Measurements from ENCODE around the gene ARPC5.

- no peak for TF ChIP-seq CTCF (IDR thresholded peaks at IDR 0.05; ENCODE audit: low read depth, low read length)
- TF ChIP-seq MAX (IDR thresholded peaks at IDR 0.05; ENCODE audit: low read depth, low read length), result no peak
- TF ChIP-seq POLR2A (IDR thresholded peaks at IDR 0.05; ENCODE audit: extremely low read depth, insufficient read length), result no peak
Observed at GRCh38 chr1:183652547-183653461, 17.2 kb upstream of the ARPC5 start, which contains the start of gene APOBEC4.
